IPS-18c (cell line): ENCODE results near the gene C16orf87.

Experiments
- H3K4me3 ChIP-seq: 2 replicates; pipeline ENCODE4 v1.7.0; 2013; ENCODE audit warnings: low read depth, mild to moderate bottlenecking, low read length, moderate library complexity; ENCODE audit not compliant: insufficient read depth
- H3K9me3 ChIP-seq: one replicate; pipeline ENCODE4 v1.6.1; 2013; ENCODE audit warnings: mild to moderate bottlenecking, low read length, moderate library complexity; ENCODE audit not compliant: control insufficient read depth, insufficient read depth

Gene C16orf87

GRCh38 chr16:46747777-46748651, 83.0 kb downstream of the C16orf87 start, which contains the start of gene MYLK3:
Gene MYLK3 (minus strand): TSS chr16:46748344. CDS start chr16:46748193, 151 bp downstream.
- Histone ChIP-seq H3K9me3 (no peaks in the 10 kb centered on the region), H3K4me3 (no peak within 1 kb of the TSS)

DNA sequence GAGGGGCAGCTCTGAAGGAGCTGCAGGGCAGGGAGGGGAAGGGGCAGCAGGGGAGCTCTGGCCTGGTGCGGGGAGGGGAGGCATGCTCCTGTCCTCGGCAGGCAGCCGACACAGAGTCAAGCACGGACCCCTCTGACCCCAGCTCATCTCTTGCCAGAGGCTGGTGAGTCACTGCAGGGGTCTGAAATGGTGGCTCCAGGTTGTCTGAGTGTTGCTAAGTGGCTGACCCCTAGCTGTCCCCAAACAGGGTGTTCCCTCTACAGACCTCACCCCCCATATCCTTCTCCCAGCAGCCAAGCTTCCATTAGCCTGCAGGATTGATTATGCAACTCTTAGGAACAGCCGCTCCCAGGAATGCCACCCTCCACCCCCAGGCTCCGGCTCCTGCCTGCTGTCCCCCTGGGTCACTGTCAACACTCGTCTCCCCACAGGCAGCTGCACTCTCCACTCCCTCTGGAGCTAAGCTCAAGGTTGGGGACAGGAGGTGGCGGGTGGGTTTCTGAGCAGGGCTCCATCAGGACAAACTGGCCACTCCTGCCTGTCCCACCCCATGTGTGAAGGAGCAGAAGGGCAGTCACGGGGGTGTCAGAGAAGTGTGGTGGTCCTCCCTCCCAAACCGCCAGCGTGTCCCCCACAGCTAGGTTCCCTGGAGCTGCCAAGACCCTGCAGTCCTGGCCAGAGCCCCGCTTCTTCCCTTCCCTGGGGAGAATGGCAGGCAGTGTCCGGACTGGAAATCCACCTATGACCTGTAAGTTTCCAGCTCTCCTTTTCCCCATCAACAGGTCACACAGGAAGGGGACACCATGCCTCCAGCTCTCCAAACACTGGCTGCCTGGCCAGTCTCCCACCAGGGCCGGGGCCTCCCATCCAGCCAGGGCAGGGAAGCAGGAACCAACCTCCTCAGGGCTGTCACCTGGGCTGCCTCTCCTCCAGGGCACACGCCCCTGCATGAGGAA, 83.9 kb downstream of the C16orf87 start:
- Histone ChIP-seq H3K9me3 (no peaks in the 10 kb centered on the region), H3K4me3 (no peak overlapping the region)
